Retinal pigment epithelial cell (primary cell): ENCODE data around the gene ETNPPL.

Experiments used
- DNase-seq: peaks from one replicate; pipeline ENCODE4 v3.0.0-alpha.2; 2010; ENCODE audit warnings: low read depth
- H3K4me3 ChIP-seq: 2 replicates; pipeline ENCODE4 v1.5.1; 2011; ENCODE audit warnings: mild to moderate bottlenecking, low read length, control low read depth, moderate library complexity
- CTCF ChIP-seq: conservative IDR thresholded peaks from 2 replicates; pipeline ENCODE4 v1.5.1; 2011; ENCODE audit warnings: low read depth, low read length, control low read depth, inconsistent platforms

Gene ETNPPL

DNA sequence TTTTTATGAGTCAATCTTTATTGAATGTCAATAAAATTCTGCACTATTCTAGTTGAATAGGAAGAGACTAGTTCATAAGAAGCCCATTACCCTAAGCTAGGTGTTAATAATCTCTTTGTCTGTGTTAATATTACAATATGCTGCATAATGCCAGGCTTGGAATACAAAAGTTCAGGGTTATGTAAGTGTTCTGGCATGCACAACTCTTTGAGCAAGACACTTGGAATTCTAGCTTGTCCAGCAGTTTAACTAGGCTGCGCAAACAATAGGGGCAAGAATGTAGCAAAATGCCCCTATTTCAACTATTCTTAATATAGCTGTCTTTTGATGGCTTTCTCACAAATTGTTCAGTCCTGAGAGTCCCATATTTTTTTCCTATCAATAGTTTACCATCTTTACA, 31.3 kb upstream of the ETNPPL start:
- DNase-seq = peak; percentile 61
- TF ChIP-seq CTCF = no peak
- no peak overlapping the region for H3K4me3 ChIP-seq

DNA sequence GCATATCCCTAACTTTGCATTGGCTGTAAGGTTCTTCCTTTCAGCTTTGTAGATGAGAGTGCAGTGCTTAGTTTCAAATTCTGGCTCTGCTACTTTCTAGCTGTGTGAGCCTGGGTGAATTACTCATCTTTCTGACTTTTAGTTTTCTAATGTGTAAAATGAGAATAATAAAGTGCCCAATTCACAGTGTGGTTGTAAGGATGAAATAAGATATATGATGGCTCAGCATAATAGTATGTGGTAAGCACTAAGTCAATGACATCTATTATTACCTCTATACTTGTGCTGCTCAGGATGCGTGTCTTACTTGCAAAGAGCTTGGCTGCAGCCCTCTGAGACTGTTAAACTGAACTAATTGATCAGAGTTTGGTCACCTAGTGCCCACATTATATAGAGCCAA, 30.6 kb upstream of the ETNPPL start:
- no peak for TF ChIP-seq CTCF
- DNase-seq = no peak
- H3K4me3 ChIP-seq = no peak overlapping the region

DNA sequence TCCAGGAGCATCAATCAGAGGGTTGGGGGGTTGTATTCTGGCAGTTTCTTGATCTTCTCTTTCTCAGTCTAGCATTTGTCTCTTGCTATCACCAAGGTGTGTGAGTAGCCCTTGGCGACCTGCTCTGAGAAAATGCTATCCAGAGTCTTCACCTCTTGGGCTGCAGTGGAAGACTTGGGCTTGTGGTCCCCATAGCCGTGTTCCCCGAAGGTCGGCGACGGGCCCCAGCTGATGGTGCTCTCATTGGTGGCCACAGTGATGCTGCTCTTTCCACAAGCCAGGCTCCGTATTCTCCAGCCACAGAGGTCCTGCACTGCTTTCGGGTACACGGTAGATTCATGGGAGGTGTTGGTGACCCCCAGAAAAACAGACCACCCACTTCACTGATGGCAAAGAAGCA, 25.9 kb upstream of the ETNPPL start:
- H3K4me3 ChIP-seq = no peak overlapping the region
- TF ChIP-seq CTCF = no peak
- DNase-seq = no peak

- DNase-seq = no peak
- no peak overlapping the region for H3K4me3 ChIP-seq
- TF ChIP-seq CTCF = no peak
These were observed 24.9 kb upstream of the ETNPPL start for GRCh38 chr4:108787724-108788123.

GRCh38 chr4:108787106-108787505, 24.3 kb upstream of the ETNPPL start:
- H3K4me3 ChIP-seq = no peak overlapping the region
- DNase-seq = no peak
- no peak for TF ChIP-seq CTCF

GRCh38 chr4:108786351-108786750, 23.5 kb upstream of the ETNPPL start:
- TF ChIP-seq CTCF = no peak
- no peak overlapping the region for H3K4me3 ChIP-seq
- DNase-seq = no peak

GRCh38 chr4:108783665-108784463, 21.0 kb upstream of the ETNPPL start:
- TF ChIP-seq CTCF = peak; percentile 60
- no peak overlapping the region for H3K4me3 ChIP-seq
- DNase-seq = no peak
